GM18511 (cell line): Measurements from ENCODE around the gene NTF3.

Experiments used
- ATAC-seq: cut with Tn5 transposase; IDR thresholded peaks from one replicate; pipeline ENCODE4 v1.9.1; 2021; ENCODE audit warnings: mild to moderate bottlenecking, moderate library complexity; ENCODE audit not compliant: unreplicated experiment

The NTF3 gene

GRCh38 chr12:5456030-5456429 is 24.1 kb downstream of the NTF3 start:
- no peak for ATAC-seq

- no peak for ATAC-seq
Measured at GRCh38 chr12:5456906-5457305, 25.0 kb downstream of the NTF3 start.

GRCh38 chr12:5458229-5459050 is 26.5 kb downstream of the NTF3 start:
- ATAC-seq, result no peak

GRCh38 chr12:5459051-5459782 is 27.3 kb downstream of the NTF3 start:
- no peak for ATAC-seq

- no peak for ATAC-seq
Measured at GRCh38 chr12:5460817-5461216, 28.9 kb downstream of the NTF3 start.

GRCh38 chr12:5461966-5462365 is 30.1 kb downstream of the NTF3 start:
- no peak for ATAC-seq

GRCh38 chr12:5464096-5464495 is 32.2 kb downstream of the NTF3 start:
- no peak for ATAC-seq

GRCh38 chr12:5465384-5465783 is 33.5 kb downstream of the NTF3 start:
- ATAC-seq, result no peak

- ATAC-seq, result no peak
Measured at GRCh38 chr12:5466521-5466960, 34.6 kb downstream of the NTF3 start.

GRCh38 chr12:5467931-5468330 is 36.0 kb downstream of the NTF3 start:
- no peak for ATAC-seq

- ATAC-seq, result no peak
Measured at GRCh38 chr12:5470221-5470620, 38.3 kb downstream of the NTF3 start.

- ATAC-seq, result no peak
Measured at GRCh38 chr12:5470703-5471102, 38.8 kb downstream of the NTF3 start.

GRCh38 chr12:5473076-5473782 is 41.3 kb downstream of the NTF3 start:
- ATAC-seq, result no peak

GRCh38 chr12:5473783-5474116 is 41.8 kb downstream of the NTF3 start:
- no peak for ATAC-seq

- no peak for ATAC-seq
Measured at GRCh38 chr12:5476356-5476755, 44.4 kb downstream of the NTF3 start.

- no peak for ATAC-seq
Measured at GRCh38 chr12:5478081-5478706, 46.3 kb downstream of the NTF3 start.

GRCh38 chr12:5479761-5480160 is 47.9 kb downstream of the NTF3 start:
- no peak for ATAC-seq

GRCh38 chr12:5480218-5480937 is 48.5 kb downstream of the NTF3 start:
- no peak for ATAC-seq

- no peak for ATAC-seq
Measured at GRCh38 chr12:5480938-5481303, 49.0 kb downstream of the NTF3 start.

GRCh38 chr12:5481645-5482044 is 49.7 kb downstream of the NTF3 start:
- ATAC-seq, result no peak

GRCh38 chr12:5484426-5484825 is 52.5 kb downstream of the NTF3 start:
- ATAC-seq, result no peak
